Measurements from ENCODE around the gene SDK1.

- TF ChIP-seq CTCF (IDR thresholded peaks at IDR 0.05; ENCODE audit: control extremely low read depth in 1 of 3, insufficient read depth in 1 of 3, low read depth in 1 of 3, low read length in 3 of 3) (no peak), POLR2A (IDR thresholded peaks at IDR 0.05; ENCODE audit: control extremely low read depth in 1 of 2, low read depth in 2 of 2, low read length in 2 of 2) (no peak), JUN (IDR thresholded peaks at IDR 0.05; ENCODE audit: low read depth, low read length) (no peak), TAF1 (IDR thresholded peaks at IDR 0.05; ENCODE audit: low read depth, low read length) (no peak)
Measured at GRCh38 chr7:3867863-3868262, 566.8 kb downstream of the SDK1 start.
